SW480 (cell line): Measurements from ENCODE around the gene OPN1SW.

ENCODE experiments used
- DNase-seq: peaks from one replicate; pipeline ENCODE4 v3.0.0-alpha.2; 2016; ENCODE audit warnings: low spot score

OPN1SW gene

DNA sequence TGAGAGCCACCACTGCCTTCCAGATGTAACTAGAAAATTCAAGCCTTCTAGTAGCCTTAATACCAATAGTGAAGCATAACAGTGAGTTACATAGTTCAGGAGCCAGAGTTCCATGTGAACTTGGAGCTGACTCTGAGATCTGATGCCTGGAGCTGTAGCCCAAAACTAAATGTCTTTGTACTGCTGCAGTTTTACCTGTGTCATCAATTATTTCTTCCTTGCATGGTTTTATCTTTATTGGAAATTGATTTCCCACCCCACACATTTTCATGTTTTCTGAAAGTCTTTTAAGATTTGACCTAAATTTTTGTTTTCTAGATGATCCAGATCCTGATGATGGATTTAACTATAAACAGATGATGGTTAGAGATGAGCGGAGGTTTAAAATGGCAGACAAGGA, 17.0 kb downstream of the OPN1SW start:
- no peak for DNase-seq

DNA sequence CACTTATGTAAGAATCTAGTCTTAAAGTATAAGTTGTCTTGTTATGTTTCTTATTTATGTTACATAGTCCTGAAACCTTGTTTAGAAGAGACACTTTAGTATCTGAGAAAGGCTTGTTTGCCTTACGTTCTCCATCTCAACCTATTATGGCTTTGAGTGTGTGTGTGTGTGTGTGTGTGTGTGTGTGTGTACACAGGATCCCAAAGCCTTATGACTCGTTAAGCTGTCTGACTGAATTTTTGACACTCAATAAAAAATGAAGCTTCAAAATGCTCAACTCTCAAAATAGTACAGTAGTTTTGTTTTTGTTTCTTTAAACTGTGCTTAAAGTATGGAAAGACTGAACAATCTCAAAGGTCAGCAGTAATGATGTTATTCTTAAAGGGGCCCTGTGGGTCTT, 18.4 kb downstream of the OPN1SW start:
- no peak for DNase-seq

DNA sequence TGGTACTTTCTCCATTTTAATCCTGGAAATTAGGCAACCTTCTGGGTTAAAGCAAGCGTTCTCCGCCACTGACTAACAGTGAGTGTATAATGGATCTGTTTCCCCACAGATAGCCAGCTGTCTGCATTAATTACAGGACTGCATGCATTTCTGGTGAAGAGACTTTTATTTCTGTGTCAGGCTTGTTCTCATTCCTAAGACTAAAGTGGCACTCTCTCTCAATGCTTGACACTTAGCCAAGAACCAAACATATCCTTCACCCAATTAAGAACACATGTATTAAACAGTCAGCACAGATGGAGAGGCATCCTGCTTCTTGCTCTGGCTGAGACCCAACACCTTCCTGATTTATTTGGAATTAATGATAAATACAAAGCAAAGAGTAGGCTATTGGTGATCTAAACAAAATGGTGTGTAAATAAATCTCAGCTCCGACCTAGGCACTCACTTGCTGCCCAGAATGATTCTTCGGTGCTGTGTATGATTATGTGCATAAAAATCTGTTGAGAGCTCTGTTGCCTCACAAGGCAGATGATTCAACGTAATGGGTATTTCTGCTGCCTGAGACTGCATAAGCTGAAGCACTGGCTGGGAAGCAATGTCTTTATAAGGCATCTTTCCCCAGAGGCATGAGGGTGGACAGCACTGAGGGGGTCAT, 19.6 kb downstream of the OPN1SW start:
- DNase-seq, result no peak

DNA sequence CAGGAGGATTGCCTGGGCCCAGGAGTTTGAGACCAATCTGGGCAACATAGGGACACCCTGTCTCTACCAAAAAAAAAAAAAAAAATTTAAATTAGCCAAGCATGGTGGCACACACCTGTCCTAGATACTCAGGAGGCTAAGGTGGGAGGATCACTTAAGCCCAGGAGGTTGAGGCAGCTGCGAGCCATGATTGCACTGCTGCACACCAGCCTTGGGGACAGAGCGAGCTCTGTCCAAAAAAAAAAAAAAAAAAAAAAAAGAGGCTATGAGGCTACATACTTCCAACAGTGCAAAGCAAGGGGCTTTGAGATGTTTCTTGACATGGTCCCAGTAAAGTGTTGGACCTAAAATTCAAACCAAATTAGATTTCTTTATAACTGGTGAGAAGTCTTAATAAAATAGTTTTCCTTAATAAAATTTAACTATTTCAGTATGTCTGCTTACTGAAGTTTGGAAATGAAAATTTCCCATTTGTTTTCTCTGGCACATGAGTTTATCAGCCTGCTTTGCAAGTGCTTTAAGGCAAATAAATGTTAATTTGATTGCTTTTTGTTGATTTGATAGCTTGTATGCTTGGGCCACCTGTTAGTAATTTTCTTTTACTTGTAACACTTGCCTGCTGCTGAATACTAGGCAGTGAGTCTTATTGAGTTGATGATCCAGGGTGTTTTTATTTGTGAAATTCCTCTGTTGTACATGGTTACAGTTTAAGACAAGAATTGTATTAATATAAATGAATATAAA, 20.3 kb downstream of the OPN1SW start:
- no peak for DNase-seq

DNA sequence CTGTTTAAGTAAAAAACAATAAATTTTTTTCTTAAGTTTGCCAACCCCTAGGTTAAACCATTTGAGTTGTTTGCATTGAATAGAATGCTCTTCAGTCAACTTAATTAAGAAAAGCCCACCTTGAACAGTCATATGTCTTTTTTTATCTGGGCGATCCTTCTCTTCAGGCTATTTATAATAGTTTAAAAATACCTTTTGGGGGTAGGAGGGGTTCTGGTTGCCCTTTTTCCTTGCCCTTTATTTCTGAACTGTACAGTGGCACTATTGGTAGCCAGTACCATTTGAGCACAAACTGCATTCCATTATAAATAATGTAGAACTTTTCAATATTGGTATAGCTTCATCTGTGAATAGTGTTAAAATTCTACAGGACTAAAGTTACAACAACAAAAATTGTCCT, 23.3 kb downstream of the OPN1SW start:
- no peak for DNase-seq

DNA sequence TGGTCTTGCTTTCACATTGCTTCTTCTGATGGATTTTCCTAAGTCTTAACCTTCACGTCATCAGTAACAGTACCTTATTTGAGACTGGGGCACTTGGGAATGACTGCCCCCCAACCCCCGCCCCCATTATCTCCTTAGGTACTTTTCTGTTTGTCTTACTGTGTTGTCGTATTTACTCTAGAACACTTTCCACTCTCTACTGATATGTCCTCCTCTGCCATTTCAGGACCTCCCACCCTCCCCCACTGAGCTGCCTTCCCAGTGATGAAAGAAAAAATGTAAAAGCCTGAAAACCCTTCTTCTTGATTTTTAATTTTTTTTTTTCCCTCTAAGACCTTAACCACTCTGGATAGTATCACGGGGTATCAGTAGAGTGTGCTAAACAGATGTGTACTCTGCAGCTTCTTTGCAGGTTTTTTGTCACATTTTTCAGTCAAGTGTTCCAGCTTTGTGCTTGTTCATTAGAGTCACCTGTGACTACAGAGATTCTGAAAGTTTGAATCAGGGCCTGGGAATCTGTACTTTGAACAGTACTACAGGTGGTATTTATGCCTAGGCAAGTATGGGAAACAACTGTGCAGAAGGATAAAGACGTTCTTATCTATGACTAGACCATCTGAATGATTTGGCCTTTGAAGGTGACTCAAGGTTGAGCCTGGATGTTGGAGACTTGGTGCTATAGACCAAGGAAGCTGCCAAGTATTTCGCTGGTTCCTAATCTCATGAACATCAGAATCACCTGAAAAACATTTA, 28.1 kb downstream of the OPN1SW start:
- no peak for DNase-seq

DNA sequence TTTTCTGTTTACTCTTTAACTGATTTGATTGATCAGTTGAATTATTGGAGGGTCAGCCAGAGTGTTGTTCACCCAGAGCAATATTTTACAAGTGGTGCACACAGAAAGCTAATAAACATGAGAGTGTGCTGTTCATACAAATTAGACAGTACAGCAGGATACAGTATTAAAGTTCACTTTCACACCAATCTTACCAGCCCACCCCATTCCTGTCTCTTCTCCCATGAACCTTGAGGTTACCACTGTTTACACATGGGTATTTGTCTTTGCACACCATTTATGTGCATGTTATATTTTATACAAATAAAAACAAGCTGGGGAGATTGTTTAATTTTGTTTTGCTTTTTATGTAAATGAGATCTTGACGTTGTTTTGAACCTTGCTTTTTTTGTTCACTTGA, 29.9 kb downstream of the OPN1SW start:
- DNase-seq, result no peak

DNA sequence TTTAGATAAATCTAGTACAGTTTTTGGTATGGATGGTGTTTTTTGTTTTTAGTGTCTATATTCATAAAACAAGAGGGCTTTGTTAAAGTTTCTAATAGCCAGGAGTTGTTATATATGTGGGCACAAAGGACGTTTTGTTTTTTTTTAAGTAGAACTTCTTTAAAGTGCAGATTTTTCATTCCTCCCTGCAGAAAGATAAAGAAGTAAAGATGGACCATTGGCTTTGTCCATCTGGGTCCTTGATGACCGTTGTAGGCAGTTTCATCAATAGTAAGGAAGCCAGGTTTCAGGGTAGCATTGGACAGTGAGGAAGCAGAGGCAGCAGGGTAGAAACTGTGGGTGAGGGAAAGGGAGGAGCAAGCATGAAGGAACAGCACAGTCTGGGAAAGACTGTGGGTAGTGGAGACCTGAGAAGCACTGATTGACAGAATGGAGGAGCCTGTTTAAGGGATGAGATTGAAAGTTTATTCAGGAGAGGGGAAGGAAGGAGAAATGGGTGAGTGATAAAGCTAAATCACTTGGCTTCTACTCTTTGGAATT, 31.2 kb downstream of the OPN1SW start:
- no peak for DNase-seq

DNA sequence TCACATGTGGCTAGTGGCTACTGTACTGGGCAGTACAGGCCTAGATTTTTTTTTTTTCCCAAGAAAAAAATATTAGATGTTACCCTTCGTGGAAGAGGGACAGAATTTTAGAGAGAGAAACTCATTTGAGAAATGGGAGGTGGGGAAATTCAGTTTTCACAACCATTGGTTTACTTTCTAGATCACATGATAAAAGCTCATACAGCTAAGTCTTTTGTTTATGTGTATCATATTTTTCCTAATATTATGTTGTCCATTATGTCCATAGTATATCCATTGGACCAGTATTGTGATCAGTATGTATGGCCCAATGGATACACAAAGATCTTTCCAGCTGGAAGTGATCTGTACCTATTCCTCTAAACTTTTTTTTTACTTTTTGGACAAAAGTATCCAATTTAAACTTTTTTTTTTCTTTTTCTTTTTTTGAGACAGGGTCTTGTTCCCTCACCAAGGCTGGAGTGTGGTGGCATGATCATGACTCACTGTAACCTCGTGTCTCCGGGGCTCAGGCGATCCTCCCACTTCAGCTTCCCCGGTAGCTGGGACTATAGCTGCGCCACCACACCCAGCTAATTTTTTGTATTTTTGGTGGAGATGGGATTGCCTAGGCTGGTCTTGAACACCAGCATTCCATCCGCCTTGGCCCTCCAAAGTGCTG, 32.4 kb downstream of the OPN1SW start:
- no peak for DNase-seq

DNA sequence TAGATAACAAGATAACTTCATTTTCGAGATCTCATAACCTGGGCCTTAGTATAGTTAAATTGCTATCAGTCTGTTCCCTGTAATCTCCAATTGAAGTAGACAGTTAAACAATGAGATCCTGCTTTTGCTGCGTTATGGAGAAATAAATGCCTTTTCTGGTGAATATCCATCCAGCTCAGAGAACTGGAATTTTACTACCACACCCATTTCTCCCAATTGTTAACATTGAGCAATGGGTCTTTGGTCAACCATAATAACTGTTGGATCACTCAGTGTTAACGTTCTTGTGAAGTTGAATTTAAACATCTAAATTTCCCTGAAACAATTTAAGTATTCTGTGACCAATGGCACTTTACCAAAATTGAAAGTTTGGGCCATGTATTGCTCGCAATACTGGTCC, 33.4 kb downstream of the OPN1SW start:
- DNase-seq, result no peak

DNA sequence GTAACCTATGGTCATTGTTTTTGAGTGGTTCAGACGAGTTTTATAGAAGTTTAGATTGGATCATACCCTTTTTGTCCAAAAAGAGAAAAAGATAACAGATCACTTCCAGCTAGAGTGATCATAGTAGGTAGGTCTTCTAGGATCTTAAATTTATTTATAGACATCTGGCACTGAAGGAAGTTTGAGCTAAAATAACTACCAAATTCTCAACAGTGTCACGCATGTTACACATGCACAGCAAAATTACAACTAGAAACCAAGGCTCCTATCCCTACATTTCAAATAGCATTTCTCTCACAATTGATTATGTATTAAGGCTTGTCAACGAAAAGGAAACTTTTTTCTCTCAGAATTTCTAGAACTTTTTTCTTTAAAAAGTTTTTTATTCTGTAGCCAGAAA, 34.1 kb downstream of the OPN1SW start:
- no peak for DNase-seq

DNA sequence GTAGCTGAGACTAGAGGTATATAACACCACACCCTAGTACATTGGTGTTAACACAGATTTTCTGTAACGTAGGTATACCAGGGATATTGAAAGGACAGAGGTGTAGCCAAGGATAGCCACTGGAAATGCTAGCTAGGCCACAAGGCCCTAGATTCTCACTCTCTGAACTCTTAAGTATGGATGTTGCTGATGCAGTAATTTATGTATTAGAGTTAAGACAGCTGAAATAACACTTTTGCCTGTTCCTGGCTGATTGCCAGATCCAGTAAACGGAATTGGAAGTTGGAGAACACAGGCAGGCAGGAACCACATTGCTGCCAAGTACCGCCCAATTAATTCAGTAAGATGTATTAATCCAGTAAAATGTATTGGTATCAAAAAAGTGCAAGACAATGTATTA, 34.6 kb downstream of the OPN1SW start:
- no peak for DNase-seq

DNA sequence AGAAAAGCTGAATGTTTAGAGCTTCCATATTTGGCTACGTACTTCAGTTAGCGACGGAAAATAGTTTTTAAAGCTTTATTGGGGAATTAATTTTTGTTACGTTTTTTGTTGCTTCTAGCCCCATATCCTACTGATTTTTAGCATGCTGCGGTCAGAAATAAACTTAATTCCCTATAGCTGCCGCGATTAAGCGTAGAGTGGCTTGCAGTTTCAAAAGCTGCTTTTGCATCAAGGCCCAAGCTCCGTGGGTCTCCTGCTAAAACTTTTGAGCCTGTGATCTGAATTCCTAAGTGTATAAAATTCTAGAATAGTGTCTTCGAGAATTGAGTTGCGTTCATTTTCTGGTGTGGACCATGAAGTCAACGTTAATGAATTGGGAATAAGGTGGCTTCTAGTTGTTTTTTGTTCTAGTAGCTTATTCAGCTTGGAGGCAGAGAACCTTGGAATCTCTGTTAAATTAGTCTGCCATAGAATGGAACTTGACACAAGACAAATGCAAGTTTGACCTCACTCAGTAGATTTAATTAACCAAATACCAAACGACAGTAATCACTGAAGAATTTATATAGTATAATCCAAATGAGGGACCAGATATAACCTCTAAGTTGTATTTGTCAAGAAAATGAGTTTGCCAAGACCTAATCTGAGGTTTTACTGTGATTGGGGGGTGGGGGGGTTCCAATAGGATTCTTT, 35.5 kb downstream of the OPN1SW start:
- no peak for DNase-seq

DNA sequence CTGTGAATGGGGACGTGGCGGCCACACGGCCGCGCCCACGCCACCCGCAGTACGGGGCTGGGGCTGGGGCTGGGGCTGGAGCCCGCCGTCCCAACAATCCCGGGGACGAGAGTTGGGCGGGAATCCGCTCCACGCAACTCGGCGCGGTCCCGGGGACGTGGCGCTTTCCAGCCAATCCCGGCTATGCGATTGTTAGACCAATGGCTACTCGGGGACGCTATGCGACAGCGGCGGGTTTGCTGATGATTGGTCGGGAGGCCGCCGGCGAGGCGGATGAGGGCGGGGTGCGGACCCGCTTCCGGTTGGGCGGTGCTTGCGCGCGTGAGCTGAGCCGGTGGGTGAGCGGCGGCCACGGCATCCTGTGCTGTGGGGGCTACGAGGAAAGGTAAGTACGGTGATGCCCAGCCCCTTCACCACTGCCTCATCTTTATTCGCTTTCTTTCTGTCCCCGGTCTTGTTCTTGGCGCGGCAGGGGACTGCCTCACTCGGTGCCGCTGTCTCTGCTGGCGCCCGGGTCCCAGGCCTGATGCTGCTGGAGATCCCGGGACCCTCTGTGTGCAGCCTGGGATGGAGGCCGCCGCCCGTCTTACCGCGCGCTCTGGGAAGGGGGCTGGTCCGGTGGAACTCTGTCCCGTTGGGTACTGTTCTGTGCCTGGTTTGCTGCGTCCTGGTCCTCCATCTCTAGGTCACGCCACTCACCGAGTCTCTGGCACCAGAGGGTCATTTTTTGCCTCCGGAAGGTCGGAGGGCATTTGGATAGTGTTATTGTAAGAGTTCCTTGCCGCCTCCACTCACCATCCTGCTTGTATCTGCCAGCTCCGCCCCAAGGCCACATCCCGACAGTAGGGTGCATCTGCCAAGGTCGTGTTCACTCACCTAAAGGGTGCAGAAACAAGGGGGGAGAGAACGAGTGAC, 36.3 kb downstream of the OPN1SW start, which contains the start of gene CALU:
Gene CALU, plus strand, starts transcription at position 312 of the 915 bp plus-strand sequence. CDS start 9,225 bp downstream, outside the sequence.
- DNase-seq, result peak; percentile 94

DNA sequence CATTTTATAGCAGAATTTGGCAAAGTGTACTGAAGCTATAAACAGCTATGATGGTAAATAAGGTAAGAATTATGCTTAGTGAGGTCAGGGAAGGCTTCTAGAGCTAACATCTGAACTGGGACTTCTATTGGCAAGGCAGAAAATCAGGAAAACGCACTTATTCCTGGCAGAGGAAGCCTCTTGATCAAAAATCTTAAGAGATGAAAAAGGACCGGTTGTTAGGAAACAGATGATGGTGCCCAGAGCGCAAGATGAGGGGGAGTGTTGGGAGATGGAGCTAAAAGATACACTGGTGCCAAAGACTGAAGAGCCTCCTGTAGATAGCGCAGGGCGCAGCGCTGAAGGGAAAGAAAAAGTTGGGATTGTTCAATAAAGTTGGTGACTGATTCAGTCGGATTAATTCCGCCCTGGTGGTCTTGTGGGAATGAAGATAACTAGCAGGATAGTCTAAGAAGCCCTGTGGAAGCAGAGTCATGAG, 37.0 kb downstream of the OPN1SW start:
- DNase-seq, result no peak

DNA sequence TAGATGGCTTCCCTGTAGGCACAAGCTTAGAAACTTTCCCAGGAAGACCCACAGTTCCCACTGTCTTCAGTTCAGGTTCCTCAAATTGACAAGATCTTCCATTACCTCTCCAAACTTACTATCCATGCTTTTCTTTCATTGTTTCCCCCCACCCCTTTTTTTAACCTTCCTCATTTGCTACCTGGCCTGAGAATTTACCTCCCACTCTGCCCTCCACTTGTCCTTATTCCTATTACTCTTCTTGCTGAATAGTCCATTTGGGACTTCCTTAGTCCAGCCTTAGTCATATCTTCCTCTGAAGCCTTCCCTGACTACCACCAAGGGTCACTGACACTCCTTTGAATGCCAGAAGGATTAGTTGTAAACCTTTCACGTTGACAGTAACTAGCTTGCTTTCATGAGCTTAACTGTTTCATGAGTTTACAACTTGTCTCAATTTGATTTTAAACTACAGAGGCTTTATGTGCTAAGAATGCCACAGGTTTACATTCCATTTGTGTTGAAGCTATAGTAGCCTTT, 37.7 kb downstream of the OPN1SW start:
- DNase-seq, result peak; percentile 40

DNA sequence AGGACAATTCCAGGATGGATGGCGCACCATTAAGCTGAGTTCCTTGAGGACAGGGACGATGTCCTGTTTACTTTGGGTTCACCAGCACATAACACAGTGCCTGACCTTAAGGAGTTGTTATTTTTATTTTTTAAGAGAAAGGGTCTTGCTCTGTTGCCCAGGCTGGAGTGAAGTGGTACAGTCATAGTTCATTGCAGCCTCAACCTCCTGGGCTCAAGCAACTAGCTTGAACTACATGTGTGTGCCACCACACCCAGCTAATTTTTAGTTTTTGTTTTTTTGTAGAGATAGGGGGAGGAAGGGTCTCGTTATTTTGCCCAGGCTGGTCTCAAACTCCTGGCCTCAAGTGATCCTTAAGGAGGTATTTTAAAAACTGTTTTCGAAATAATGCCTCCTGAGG, 38.2 kb downstream of the OPN1SW start:
- DNase-seq, result no peak

DNA sequence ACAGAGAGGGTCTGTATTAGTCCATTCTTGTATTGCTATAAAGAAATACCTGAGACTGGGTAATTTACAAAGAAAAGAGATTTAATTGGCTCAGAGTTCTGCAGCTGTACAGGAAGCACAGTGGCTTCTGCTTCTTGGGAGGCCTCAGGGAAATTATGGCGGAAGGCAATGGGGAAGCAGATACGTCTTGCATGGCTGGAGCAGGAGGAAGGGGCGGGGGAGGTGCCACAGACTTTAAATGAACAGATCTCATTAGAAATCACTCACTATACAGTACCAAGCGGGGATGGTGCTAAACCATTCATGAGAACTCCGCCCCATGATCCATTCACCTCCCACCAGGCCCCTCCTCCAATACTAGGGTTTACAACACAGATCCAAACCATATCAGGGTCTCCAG, 40.2 kb downstream of the OPN1SW start:
- DNase-seq, result no peak

DNA sequence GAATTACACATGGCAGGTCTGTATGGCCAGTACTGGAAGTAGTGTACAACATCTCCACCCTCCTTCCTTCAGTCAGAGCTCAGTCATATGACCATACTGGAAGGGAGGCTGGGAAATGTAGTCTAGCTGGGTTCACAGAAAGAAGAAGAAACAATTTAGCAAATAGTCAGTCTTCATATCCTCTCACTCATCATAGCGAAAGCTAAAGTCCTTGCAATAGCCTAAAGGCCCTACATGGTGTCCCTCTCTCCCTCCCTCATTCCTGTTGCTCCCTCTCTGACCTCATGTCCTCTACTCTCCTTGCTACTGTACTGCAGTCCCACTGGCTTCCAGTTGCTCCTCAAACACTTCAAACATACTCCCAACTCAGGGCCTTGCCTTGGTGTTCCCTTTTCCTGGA, 40.7 kb downstream of the OPN1SW start:
- no peak for DNase-seq

DNA sequence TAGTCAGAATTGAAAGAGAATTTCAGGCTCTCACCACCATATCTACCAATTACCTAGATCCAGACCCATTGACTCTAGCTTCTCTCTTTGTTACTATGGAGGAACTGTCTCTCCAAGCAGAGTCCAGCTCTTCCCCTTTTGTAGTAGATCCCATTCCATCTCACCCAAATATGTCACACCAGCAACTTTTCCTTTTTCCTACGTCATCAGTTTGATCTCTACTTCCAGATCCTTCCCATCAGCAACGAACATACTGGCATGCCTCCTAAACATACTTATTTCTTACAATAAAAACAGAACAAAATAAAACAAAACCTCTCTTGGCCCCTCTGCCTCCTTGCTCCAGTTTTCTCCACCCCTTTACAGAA, 42.3 kb downstream of the OPN1SW start:
- no peak for DNase-seq
